Neural crest cell (in vitro differentiated cells): ENCODE data around the gene RAI1. TPM values are rescaled to one million over a fixed set of nuclear protein-coding genes. Genes with fewer than 3 reads are reported as not detected.
"Not testable (repeated sequence)": the region's sequence is repeated elsewhere in the genome, so short reads cannot be mapped to it uniquely, and the experiment has no call there.

Source experiments
- DNase-seq: peaks from one replicate; pipeline ENCODE4 v3.0.0; 2021; ENCODE audit warnings: low read depth, mixed read lengths, low spot score
- H3K27ac Mint-ChIP-seq: one replicate; pipeline ENCODE4 v1.8.0; 2021; ENCODE audit warnings: mild to moderate bottlenecking, mixed read lengths; ENCODE audit not compliant: unreplicated experiment
- H3K27me3 Mint-ChIP-seq: 2 replicates; pipeline ENCODE4 v1.8.0; 2021; ENCODE audit warnings: low read depth, mild to moderate bottlenecking, mixed read lengths
- H3K36me3 Mint-ChIP-seq: 2 replicates; pipeline ENCODE4 v1.8.0; 2021; ENCODE audit warnings: low read depth, mild to moderate bottlenecking, mixed read lengths
- H3K4me1 Mint-ChIP-seq: 2 replicates; pipeline ENCODE4 v1.8.0; 2021; ENCODE audit warnings: mixed read lengths
- H3K4me3 Mint-ChIP-seq: one replicate; pipeline ENCODE4 v1.8.0; 2021; ENCODE audit warnings: mild to moderate bottlenecking, mixed read lengths
- H3K9me3 Mint-ChIP-seq: 2 replicates; pipeline ENCODE4 v1.8.0; 2021; ENCODE audit warnings: mixed read lengths
- CTCF ChIP-seq: fragments of 200-600 bp; sonication (generic); conservative IDR thresholded peaks from 2 replicates; pipeline ENCODE4 v1.5.0; 2021; ENCODE audit warnings: antibody characterized with exemption, mild to moderate bottlenecking
- total RNA-seq: library from RNA; stranded (reverse); gene quantifications from 2 replicates; pipeline ENCODE4 v1.2.1, GENCODE V29; 2021

The RAI1 gene
- total RNA-seq, 1 donor from 2014 or later: 54.0 TPM

- no peaks in the 10 kb centered on the region for H3K9me3 Mint-ChIP-seq
- peak overlapping the region; percentile 42 for H3K4me3 Mint-ChIP-seq
- DNase-seq: no peak
- H3K27ac Mint-ChIP-seq: no peak overlapping the region
- no peaks in the 10 kb centered on the region for H3K36me3 Mint-ChIP-seq
- H3K4me1 Mint-ChIP-seq: peaks cover 51% of the 10 kb centered on the region
- peaks cover 2% of the 10 kb centered on the region for H3K27me3 Mint-ChIP-seq
- no peak for TF ChIP-seq CTCF
Observed at GRCh38 chr17:17675925-17676534, 5.2 kb upstream of the RAI1 start.

GRCh38 chr17:17676752-17677151, 4.5 kb upstream of the RAI1 start:
- no peaks in the 10 kb centered on the region for H3K36me3 Mint-ChIP-seq
- H3K4me1 Mint-ChIP-seq: peaks cover 44% of the 10 kb centered on the region
- H3K4me3 Mint-ChIP-seq: no peak overlapping the region
- no peaks in the 10 kb centered on the region for H3K27me3 Mint-ChIP-seq
- no peak overlapping the region for H3K27ac Mint-ChIP-seq
- TF ChIP-seq CTCF: no peak
- no peaks in the 10 kb centered on the region for H3K9me3 Mint-ChIP-seq
- no peak for DNase-seq

- TF ChIP-seq CTCF: no peak
- Mint-ChIP-seq H3K9me3 (no peaks in the 10 kb centered on the region), H3K4me1 (peaks cover 42% of the 10 kb centered on the region), H3K27me3 (no peaks in the 10 kb centered on the region), H3K36me3 (no peaks in the 10 kb centered on the region), H3K4me3 (peak overlapping the region; percentile 31), H3K27ac (no peak overlapping the region)
- no peak for DNase-seq
Observed at GRCh38 chr17:17677299-17678040, 3.8 kb upstream of the RAI1 start.

GRCh38 chr17:17678063-17678699, 3.1 kb upstream of the RAI1 start:
- not testable (repeated sequence) for H3K9me3 Mint-ChIP-seq, DNase-seq, H3K36me3 Mint-ChIP-seq, H3K27me3 Mint-ChIP-seq, H3K27ac Mint-ChIP-seq
- Mint-ChIP-seq H3K4me3 (peak overlapping the region; percentile 35), H3K4me1 (peaks cover 38% of the 10 kb centered on the region)

- Mint-ChIP-seq H3K36me3 (no peaks in the 10 kb centered on the region), H3K4me3 (peak overlapping the region; percentile 82), H3K27ac (no peak overlapping the region), H3K27me3 (no peaks in the 10 kb centered on the region), H3K4me1 (peaks cover 46% of the 10 kb centered on the region), H3K9me3 (no peaks in the 10 kb centered on the region)
- no peak for DNase-seq
- no peak for TF ChIP-seq CTCF
Observed at GRCh38 chr17:17679243-17679642, 2.0 kb upstream of the RAI1 start.

- Mint-ChIP-seq H3K9me3 (no peaks in the 10 kb centered on the region), H3K27me3 (no peaks in the 10 kb centered on the region), H3K4me1 (peaks cover 50% of the 10 kb centered on the region), H3K4me3 (peak overlapping the region; percentile 82), H3K27ac (no peak overlapping the region), H3K36me3 (no peaks in the 10 kb centered on the region)
- TF ChIP-seq CTCF: no peak
- no peak for DNase-seq
Observed at GRCh38 chr17:17679748-17680147, 1.5 kb upstream of the RAI1 start.
